GM21576 (cell line): ENCODE results near the gene MYO5A.
"Not testable (repeated sequence)": the region's sequence is repeated elsewhere in the genome, so short reads cannot be mapped to it uniquely, and the experiment has no call there.

Experiments
- ATAC-seq: cut with Tn5 transposase; IDR thresholded peaks from one replicate; pipeline ENCODE4 v1.9.1; 2021; ENCODE audit warnings: mild to moderate bottlenecking, moderate library complexity; ENCODE audit not compliant: unreplicated experiment

Gene MYO5A

DNA sequence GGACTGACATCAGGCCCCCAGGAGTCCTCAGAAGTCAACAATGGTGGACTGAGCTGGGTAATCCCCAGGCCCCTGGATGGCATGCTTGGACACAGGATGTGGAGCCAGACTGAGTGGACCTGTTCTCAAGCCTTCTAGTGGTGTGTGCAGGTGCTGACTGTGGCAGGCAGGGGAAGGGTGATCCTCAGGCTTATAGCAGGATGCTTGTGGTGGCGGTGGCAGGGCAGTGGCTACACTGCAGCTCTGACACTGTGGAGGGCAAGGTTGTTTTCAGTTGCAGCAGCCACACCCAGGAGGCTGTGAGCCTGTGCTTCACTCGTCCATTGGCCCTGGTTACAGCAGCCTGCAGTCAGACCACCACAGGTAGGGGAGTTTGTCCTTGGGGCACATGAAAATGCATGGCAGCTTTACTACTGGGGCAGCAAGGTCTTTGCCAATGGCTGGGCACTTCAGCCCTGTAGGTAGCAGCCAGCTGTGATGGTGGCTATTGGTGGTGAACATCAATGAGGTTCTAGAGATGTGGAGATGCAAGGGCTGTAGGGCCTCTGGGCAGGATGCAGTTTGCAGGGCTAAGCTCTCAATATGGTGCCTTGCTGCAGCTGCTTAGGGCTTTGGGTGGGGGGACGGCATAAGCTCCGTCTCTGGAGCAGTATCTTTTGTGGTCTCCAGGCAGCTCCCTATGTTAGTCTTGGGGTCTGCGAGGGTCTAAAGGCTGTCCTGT lies 17.5 kb upstream of the MYO5A start:
- ATAC-seq = no peak

DNA sequence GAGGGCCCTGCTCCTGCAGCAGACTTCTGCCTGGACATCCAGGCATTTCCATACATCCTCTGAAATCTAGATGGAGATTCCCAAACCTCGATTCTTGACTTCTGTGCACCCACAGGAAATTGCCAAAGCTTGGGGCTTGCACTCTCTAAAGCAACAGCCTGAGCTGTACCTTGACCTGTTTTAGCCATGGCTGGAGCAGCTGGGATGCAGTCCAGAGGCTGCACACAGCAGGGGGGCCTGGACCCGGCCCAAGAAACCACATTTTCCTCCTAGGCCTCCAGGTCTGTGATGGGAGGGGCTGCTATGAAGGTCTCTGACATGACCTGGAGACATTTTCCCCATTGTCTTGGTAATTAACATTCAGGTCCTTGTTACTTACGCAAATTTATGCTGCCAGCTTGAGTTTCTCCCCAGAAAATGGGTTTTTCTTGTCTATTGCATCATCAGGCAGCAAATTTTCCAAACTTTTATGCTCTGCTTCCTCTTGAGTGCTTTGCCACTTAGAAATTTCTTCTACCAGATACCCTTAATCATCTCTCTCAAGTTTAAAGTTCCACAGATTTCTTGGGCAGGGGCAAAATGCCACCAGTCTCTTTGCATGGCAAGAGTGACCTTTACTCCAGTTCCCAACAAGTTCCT lies 11.8 kb upstream of the MYO5A start:
- no peak for ATAC-seq

DNA sequence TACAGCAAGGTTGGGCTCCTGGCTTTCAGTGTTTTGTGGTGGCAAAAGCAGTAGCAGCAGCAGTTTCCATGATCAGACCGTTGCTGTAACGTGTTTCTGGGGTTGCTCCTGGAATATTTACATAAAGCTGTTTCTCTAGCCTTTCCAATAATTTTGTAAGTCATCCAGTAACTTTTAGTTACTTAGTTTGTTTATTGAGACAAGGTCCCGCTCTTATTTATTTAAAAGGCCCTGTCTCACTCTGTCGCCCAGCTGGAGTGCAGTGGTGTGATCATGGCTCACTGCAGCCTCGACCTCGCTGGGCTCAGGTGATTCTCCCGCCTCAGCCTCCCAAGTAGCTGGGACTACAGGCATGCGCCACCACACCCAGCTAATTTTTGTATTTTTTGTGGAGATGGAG lies 8.8 kb upstream of the MYO5A start:
- no peak for ATAC-seq

DNA sequence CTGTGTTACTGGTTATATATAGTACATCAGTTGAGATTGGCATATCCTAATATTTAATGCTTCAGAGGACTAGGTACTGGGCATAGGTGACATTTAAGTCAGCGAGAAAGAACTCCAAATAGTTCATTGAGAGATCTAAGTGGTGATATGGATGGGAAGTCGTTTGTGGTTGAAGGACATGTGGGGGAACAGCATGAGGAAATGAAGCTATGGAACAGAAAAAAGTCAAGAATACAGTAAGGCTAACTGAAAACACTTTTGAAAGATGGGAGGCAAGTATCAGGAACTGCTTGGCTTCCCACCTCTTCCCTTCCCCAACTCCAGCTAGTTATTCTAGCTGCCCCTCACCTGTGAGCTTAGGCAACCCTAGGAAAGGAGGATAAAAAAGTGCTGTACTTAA lies 3.7 kb upstream of the MYO5A start:
- ATAC-seq = no peak

DNA sequence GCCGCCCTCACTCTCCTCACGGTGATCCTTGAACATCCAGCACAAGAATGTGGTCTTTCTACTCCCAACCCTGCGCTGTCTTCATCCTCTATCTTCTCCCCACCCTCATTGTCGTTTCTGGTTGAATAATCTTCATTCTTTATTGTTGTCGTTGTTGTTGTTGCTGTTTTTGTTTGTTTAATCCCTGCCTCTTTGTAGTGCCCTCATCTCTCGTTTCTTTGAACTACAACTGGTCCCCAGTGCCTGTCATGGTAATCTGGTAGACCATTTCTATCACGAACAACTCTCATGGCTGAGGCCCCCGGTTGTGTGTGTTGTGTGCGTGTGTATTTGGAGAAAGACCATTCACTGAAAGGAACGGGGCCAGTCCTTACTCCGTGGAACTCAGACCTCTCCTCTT lies 1.3 kb upstream of the MYO5A start:
- no peak for ATAC-seq

DNA sequence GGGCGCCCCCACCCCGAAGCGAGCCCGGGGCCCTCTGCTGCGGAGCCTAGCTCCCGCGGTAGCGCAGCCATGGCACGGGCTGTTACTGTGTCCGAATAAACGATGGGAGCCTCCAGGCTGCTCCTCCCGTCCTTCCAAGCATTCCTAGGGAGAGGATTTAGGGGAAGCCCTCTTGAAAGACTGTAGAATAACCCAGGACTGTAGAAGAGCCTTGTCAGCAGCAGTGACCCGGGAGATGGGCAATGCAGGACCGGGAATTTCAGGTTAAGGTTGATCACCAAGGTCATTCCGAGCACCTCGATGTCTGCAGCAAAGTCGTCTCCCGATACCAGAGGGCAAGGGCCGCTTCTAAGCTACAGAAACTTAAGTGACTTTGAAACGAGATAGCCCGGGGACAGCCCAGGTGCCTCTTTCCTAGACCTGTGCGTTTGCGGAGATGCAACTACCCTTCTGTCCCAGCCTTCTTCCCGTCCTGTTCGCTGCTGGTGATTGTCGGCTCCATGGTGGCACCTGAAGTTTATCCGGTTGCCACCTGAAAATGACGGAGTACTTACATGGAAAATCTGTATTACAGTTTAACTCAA lies 753 bp upstream of the MYO5A start:
- ATAC-seq = peak; percentile 8

DNA sequence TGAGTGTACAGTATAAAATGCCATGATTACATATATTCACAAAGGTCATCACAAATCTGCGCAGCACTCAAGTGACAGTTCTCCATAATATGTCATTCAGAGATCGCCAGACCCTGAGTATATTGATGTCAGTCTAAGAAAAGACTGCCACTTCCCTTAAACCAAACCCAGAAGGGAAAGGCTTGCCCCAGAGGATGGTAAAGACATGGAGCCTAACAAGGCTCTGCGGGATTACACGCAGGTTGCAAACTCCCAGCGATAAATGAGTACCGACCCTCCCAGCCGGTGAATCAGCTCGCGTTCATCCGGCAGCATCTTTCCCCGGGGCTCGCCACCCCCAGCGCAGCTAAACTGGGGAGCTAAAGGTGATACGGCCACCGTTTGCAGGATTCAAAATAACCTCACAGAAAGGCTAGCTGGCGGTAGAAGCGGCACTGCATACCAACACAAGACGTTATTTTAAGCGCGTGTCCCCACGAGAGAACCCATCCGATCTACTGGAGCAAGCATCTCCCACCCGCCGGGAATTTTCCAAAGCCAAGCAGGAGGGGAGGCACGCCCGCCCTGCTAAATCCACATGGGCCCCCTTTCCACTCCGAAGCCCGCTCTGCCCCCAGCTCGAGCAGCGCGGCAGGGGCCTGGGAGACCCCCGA lies 643 bp downstream of the MYO5A start:
- ATAC-seq = peak; percentile 8

DNA sequence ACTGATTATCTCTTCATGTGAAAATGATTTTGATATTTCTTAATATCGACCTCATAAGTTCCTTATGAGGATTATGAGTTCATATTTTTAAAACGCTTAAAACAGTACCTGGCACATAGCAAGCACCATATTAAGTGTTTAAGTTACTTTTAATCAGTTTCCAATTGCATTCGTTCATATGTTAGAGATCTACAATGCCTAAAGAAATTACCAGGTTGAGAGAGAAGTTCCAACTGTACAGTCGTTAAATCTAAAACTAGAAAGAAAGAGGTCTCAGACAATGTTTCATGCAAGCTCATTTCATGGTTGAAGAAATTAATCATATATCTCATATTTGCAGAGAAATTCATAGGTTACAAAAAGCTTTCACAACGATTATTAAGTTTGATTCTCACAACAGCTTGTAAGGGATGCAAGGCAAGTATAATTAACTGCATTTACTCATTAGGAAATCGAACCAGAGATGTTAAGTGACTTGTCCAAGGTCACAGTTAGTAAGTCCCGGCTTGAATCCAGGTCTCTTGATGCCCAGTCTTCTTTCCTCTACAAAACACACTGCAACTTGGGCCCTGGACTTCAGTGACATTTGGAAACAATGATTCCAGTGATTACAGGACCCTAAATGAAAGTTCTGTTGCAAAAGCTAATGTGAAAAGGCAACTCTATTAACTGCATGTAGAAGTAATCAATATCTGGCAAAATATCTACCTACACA lies 1.3 kb downstream of the MYO5A start:
- ATAC-seq = no peak

DNA sequence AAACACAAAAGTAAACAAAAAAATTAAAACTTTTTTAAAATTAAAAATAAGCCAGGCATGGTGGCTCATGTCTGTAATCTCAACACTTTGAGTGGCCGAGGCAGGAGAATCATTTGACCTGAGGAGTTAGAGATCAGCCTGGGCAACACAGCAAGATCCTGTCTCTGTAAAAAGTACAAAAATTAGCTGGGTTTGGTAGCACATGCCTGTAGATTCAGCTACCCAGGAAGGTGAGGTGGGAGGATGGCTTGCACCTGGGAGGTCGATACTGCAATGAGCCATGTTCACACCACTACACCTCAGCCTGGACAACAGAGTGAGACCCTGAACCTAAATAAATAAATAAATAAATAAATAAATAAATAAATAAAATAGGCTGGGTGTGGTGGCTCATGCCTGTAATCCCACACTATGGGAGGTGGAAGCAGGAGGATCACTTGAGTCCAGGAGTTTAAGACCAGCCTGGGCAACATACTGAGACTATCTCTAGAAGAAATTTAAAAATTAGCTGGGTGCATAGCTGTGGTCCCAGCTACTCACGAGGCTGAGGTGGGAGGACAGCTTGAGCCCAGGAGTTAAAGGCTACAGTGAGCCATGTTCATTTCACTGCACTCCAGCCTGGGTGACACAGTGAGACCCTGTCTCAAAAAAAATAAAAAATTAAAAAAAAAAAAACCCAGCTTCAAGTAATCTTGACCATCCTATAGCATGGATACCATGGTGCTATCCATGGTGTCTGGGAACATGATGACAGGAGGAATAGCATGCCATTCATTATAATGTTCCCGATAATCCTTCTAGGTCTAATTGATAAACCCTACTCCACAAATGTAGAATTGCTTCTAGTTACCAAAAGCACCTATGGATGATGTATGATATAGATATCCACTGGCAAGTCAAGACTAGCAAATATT lies 4.2 kb downstream of the MYO5A start:
- ATAC-seq = no peak

DNA sequence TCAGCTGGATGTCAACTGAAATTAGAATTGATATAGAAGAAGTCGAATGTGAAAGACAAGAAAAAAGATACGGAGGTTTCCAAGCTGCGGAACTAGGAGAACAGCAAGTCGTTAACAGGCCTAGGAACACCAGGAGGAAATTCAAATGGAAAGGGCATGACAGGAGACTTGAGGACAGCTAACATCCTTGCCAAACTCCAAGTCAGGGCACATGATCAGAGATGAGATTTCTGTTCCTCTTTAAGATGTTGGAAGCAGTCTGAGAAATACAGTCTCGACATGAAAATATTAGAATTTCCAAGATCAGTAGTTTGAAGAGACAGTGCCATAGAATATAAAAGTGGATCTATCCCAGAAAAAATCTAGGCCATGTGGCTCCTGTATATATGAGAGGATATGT lies 5.0 kb downstream of the MYO5A start:
- no peak for ATAC-seq

DNA sequence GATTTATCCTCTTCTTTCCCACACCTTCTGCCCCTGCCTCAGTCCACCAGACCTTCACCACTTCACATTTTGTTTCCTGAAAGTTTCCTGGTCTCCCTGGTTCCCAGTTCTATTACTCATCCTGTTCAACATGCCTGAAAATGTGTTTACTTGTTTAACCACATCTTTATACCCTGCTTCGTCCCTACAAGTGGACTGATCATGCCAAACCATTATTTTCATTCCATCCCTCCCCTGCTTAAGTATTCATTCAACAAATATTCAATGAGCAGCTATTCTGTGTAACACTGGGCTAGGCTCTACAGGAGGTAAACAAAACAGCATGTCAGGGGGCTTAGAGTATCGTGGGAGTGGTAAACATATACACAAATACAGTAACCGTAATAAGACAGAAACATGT lies 5.5 kb downstream of the MYO5A start:
- ATAC-seq = no peak

DNA sequence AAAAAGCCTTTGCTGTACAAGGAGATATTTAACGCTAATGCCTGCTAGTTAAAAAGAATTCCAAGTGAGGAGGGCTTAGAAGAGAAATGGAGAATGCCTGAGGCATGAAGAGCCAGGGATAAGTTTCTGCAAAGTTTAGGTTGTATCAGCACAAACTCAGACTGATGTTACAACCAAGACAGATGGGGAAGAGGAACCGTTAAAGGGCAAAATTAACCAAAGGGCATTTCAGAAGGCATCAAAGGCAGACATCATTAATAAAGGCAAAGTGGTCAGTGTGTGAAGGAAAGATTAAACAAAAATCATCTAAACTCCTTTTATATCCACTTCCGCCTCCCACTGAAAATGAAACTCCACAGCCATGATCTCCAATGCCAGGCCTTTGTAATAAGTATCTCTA lies 7.0 kb downstream of the MYO5A start:
- ATAC-seq = no peak

DNA sequence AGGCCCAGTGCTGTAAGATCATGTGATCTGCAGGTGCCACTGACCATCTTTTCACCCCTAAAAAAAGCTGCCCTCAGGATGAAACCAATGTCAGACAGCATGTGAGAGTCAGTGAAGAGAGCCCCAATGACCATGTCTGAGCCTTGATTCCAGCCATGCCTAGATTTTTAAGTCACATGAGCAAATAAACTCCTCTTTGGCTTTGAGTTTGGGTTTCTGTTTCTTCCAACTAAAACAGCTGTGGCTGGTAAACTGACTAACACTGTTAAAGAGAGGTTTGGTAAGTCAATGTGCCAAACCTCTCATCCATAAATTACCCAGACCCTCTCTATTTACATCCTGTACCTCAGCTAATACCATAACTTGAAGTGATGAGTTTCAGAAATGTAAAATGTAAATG lies 8.3 kb downstream of the MYO5A start:
- ATAC-seq = no peak

DNA sequence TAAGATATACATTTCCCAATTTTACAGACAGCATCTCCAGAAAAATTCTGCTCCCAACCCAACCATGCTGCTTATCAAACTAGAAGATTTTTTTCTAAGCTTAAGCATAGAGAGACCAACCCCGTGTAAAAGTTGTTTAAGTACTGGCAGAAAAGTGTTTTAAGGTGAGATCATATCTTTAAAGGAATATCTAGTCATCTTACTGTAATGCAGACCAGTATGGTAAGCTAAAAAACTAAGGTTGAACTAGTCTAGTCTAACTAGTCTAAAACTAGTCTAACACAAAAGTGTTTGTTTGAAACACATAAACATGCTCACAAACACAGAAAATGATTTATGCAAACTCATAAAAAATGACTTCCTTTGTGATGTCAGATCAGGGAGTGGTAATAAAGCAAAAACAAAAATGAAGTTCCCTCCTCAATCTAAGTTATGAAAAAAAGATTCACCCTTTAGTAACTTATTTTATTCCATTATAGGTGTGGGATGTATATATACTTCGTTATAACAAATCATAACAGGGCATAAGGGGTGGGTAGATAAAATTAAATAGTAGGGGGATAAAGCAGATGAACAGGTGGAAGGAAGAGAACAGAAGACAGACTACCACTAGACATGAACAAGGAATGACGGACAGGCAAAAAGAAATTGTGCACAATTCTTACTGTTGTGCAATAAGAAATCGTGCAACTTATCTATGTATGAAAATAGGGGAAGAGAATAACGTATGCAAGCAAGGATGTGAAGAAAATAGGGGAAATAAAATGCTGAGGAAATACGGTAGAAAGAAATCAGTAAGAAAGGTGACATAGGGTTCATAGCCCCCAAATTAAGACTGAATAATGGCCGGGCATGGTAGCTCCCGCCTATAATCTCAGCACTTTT lies 10.0 kb downstream of the MYO5A start:
- ATAC-seq = no peak

DNA sequence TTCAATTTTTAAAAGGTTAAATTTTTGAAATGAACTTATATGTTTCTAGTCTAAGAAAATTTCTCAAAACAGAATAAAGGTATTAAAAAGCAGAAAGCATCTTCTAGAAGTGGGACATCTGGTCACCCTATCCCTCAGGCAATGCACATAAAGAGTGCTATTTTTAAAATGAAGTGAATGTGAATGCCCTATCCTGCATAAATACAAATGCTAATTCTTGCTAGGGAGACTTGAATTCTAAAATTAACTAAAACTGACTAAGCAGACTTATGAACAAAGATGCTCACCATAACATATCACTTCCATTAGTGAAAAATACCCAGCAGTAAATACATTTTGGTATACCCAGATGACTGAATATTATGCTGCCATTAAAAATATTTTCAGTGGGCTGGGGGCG lies 11.7 kb downstream of the MYO5A start:
- ATAC-seq = no peak

DNA sequence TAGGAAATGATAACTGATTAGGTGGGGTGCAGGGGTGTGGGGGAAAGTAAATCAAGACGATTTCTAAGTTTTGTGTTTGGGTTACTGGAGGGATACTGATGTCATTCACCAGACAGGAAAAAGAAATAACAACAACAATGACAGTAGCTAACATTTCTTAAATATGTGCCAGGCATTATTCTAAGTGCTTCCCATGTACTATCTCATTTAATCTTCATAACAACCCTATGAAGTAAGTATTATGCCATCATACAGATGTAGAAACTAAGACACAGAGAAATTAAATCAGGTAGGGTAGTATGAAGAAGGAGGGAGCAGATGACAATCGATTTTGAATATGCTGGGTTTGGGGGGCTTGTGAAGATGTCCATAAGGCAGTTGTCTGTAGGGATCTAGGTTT lies 13.3 kb downstream of the MYO5A start:
- ATAC-seq = no peak

DNA sequence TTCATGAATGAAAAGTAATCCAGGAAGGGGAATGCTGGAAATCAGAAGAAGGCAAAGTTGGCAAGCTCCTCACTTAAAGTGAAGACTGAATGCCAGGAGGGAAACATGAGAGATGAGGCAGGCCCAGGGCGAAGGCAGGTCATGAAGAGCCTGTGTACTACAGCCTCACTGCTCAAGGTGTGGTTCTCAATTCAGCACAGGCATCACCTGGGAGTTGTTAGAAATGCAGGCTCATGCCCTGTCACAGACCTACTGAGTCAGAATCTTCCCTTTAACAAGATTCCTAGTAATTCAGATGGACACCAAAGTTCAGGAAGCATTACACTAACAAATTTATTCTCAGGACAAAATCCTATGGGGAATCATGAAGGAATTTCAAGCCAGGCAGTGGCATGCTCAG lies 14.2 kb downstream of the MYO5A start:
- ATAC-seq = no peak

DNA sequence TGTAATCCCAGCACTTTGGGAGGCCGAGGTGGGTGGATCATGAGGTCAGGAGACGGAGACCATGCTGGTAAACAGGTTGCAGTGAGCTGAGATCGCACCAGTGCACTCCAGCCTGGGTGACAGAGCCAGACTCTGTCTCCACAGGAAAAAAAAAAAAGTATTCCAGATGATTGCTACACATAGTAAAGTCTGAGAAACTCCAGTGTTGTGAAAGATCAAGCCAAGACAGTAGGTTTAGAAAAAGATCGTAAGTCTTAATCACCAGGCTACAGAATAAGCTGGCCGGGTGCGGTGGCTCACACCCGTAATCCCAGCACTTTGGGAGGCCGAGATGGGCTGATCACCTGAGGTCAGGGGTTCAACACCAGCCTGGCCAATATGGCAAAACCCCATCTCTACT lies 15.8 kb downstream of the MYO5A start:
- ATAC-seq = not testable (repeated sequence)

DNA sequence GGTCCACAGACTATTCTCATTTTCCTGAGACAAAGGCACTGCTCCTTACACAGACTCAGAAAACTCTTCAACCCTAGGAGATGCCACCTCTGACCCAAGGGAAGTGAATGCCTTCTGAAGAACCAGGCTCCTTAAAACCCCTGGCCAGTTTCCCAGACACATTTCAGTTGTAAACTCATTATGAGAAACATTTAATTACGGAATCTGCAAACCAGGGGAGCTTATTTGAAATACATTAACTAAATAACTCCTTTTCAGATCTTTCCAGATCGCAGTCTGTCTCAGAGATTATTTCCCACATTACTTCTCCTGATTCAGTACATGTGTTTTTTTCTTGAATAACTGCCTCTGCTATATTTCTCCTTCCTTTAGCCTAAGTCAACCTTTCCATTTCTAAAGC lies 17.6 kb downstream of the MYO5A start:
- no peak for ATAC-seq
